OCI-LY1 (cell line): ENCODE results near the gene CRACDL.

Source experiments
- H2AFZ ChIP-seq: fragments of 200-600 bp; sonication (generic), shearing (Covaris generic); 2 replicates; pipeline ENCODE4 v1.6.0; 2014; ENCODE audit warnings: antibody characterized with exemption, mild to moderate bottlenecking, low read length
- H3F3A ChIP-seq: fragments of 200-600 bp; sonication (generic), shearing (Covaris generic); 2 replicates; pipeline ENCODE4 v1.6.0; 2014; ENCODE audit warnings: mild to moderate bottlenecking, antibody characterized with exemption, low read length, moderate library complexity; ENCODE audit not compliant: insufficient read depth
- H3K27ac ChIP-seq: fragments of 200-600 bp; sonication (generic); 2 replicates; pipeline ENCODE4 v1.5.1; 2014; ENCODE audit warnings: low read length, mixed run types, mild to moderate bottlenecking, low read depth; ENCODE audit not compliant: poor library complexity, severe bottlenecking
- H3K27me3 ChIP-seq: fragments of 200-600 bp; sonication (generic); 2 replicates; pipeline ENCODE4 v1.6.0; 2014; ENCODE audit warnings: antibody characterized with exemption, mild to moderate bottlenecking, low read length, moderate library complexity; ENCODE audit not compliant: insufficient read depth
- H3K36me3 ChIP-seq: fragments of 200-600 bp; sonication (generic); 2 replicates; pipeline ENCODE4 v1.6.1; 2014; ENCODE audit warnings: mild to moderate bottlenecking, antibody characterized with exemption, low read length, moderate library complexity, mixed read lengths; ENCODE audit not compliant: insufficient read depth
- H3K4me1 ChIP-seq: fragments of 200-600 bp; sonication (generic); 2 replicates; pipeline ENCODE4 v1.5.1; 2014; ENCODE audit warnings: mild to moderate bottlenecking, low read length, moderate library complexity; ENCODE audit not compliant: insufficient read depth, severe bottlenecking
- H3K4me2 ChIP-seq: fragments of 200-600 bp; sonication (generic), shearing (Covaris generic); 2 replicates; pipeline ENCODE4 v1.6.1; 2014; ENCODE audit warnings: low read length
- H3K4me3 ChIP-seq: fragments of 200-600 bp; sonication (generic); 2 replicates; pipeline ENCODE4 v1.5.1; 2014; ENCODE audit warnings: low read length, low read depth, mild to moderate bottlenecking, mixed read lengths; ENCODE audit not compliant: poor library complexity, severe bottlenecking
- H3K79me2 ChIP-seq: fragments of 200-600 bp; shearing (Covaris generic); 2 replicates; pipeline ENCODE4 v1.6.1; 2016; ENCODE audit warnings: mixed run types, low read length, mixed read lengths; ENCODE audit not compliant: insufficient read depth
- H3K9ac ChIP-seq: fragments of 200-600 bp; sonication (generic), shearing (Covaris generic); 2 replicates; pipeline ENCODE4 v1.6.1; 2014; ENCODE audit warnings: mild to moderate bottlenecking, low read length, mixed read lengths
- H3K9me2 ChIP-seq: fragments of 200-600 bp; sonication (generic), shearing (Covaris generic); 2 replicates; pipeline ENCODE4 v1.6.1; 2014; ENCODE audit warnings: low read depth, mild to moderate bottlenecking, low read length, mixed read lengths
- H3K9me3 ChIP-seq: fragments of 200-600 bp; shearing (Covaris generic); 2 replicates; pipeline ENCODE4 v1.6.1; 2014; ENCODE audit warnings: low read length, mixed read lengths
- H4K20me1 ChIP-seq: fragments of 200-600 bp; sonication (generic), shearing (Covaris generic); 2 replicates; pipeline ENCODE4 v1.6.0; 2016; ENCODE audit warnings: mild to moderate bottlenecking, low read length; ENCODE audit not compliant: insufficient read depth
- EZH2 ChIP-seq: fragments of 200-600 bp; sonication (generic), shearing (Covaris generic); IDR thresholded peaks from 2 replicates; pipeline ENCODE4 v1.8.0; 2017; ENCODE audit warnings: borderline replicate concordance, mixed run types, mild to moderate bottlenecking, antibody characterized with exemption, low read length, moderate library complexity, mixed read lengths
- TF ChIP-seq, protein P1 (sequence below): fragments of 200-600 bp; sonication (generic), shearing (Covaris generic); IDR thresholded peaks from 2 replicates; pipeline ENCODE4 v1.5.1; 2017; ENCODE audit warnings: mild to moderate bottlenecking, antibody characterized with exemption, low read length, moderate library complexity, mixed read lengths

The CRACDL gene

GRCh38 chr2:98944775-98945174 is 8.8 kb upstream of the CRACDL start:
- TF ChIP-seq, protein P1, sequence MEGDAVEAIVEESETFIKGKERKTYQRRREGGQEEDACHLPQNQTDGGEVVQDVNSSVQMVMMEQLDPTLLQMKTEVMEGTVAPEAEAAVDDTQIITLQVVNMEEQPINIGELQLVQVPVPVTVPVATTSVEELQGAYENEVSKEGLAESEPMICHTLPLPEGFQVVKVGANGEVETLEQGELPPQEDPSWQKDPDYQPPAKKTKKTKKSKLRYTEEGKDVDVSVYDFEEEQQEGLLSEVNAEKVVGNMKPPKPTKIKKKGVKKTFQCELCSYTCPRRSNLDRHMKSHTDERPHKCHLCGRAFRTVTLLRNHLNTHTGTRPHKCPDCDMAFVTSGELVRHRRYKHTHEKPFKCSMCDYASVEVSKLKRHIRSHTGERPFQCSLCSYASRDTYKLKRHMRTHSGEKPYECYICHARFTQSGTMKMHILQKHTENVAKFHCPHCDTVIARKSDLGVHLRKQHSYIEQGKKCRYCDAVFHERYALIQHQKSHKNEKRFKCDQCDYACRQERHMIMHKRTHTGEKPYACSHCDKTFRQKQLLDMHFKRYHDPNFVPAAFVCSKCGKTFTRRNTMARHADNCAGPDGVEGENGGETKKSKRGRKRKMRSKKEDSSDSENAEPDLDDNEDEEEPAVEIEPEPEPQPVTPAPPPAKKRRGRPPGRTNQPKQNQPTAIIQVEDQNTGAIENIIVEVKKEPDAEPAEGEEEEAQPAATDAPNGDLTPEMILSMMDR = no peak
- no peak for TF ChIP-seq EZH2
- no peaks in the 10 kb centered on the region for H3K36me3 ChIP-seq
- no peaks in the 10 kb centered on the region for H3F3A ChIP-seq
- no peak overlapping the region for H3K4me2 ChIP-seq
- H3K9me3 ChIP-seq = no peaks in the 10 kb centered on the region
- no peaks in the 10 kb centered on the region for H3K4me1 ChIP-seq
- peaks cover 4% of the 10 kb centered on the region; the same call in 1 of the 2 replicates for H3K27me3 ChIP-seq
- H2AFZ ChIP-seq = no peak overlapping the region
- H4K20me1 ChIP-seq = no peaks in the 10 kb centered on the region
- no peak overlapping the region for H3K9ac ChIP-seq
- no peak overlapping the region for H3K27ac ChIP-seq
- no peaks in the 10 kb centered on the region for H3K9me2 ChIP-seq
- no peaks in the 10 kb centered on the region for H3K79me2 ChIP-seq
- no peak overlapping the region for H3K4me3 ChIP-seq

DNA sequence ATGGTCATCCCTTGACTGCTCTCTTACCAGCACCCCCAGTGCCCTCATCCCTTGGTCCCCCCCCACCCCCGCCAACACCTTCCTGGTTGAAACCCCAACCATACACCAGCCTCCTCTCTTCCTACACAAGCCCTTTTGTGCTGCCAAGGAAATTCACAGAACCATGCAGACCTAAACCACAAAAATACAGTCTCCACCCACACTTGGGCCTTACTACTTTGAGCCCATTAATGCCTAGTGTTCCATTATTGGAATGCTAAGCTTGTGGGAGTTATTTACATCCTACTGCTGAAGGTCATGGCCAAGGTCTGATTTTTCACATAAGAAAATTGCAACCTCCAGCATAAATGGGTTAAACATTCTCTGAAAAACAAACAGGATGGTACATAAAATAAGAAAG is 4.1 kb upstream of the CRACDL start:
- Histone ChIP-seq H3K4me1 (no peaks in the 10 kb centered on the region), H3F3A (no peaks in the 10 kb centered on the region), H3K79me2 (no peaks in the 10 kb centered on the region), H3K4me2 (no peak overlapping the region), H3K9ac (no peak overlapping the region), H3K27ac (no peak overlapping the region), H4K20me1 (no peaks in the 10 kb centered on the region), H3K27me3 (peaks cover 4% of the 10 kb centered on the region; the same call in 1 of the 2 replicates), H3K4me3 (no peak overlapping the region), H3K36me3 (no peaks in the 10 kb centered on the region), H3K9me3 (no peaks in the 10 kb centered on the region), H3K9me2 (no peaks in the 10 kb centered on the region), H2AFZ (no peak overlapping the region)
- TF ChIP-seq, protein P1 = no peak
- no peak for TF ChIP-seq EZH2

DNA sequence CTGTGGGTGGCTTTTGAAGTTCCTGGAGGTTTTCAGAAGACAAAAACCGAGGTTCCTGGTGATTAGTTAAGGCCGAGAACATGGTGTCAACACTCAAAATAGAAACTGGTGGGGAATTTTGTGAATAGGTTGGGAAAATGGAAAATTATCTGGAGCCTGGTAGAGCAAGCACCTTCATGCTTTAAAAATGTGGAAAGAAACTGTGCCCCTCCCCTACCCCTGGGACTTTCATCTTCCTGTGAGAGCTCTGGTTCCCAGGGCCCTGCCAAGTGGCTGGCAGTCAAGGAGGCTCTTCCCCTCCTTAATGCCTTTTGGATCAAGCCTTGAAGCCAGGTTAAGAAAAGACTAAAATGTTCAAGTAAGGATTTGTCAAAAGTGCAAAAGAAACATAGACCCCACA is 1.9 kb upstream of the CRACDL start:
- Histone ChIP-seq H3K27ac (no peak overlapping the region), H3K4me1 (no peaks in the 10 kb centered on the region), H3K27me3 (peaks cover 4% of the 10 kb centered on the region; the same call in 1 of the 2 replicates), H3K4me3 (no peak overlapping the region), H3K9me3 (no peaks in the 10 kb centered on the region), H3K36me3 (no peaks in the 10 kb centered on the region), H3K9ac (no peak overlapping the region), H2AFZ (no peak overlapping the region), H3F3A (no peaks in the 10 kb centered on the region), H3K4me2 (no peak overlapping the region), H4K20me1 (no peaks in the 10 kb centered on the region), H3K79me2 (no peaks in the 10 kb centered on the region), H3K9me2 (no peaks in the 10 kb centered on the region)
- no peak for TF ChIP-seq EZH2
- TF ChIP-seq, protein P1 = no peak
